ENCODE results near the gene TTC34.

- no peak for TF ChIP-seq CTCF (IDR thresholded peaks at IDR 0.05)
- TF ChIP-seq POLR2A (IDR thresholded peaks at IDR 0.05) = no peak
These were observed 162.3 kb downstream of the TTC34 start for GRCh38 chr1:2639203-2639602.
